Hematopoietic multipotent progenitor cell treated with erythropoietin and hydrocortisone succinate and interleukin-3 and kit ligand, for 17 days (in vitro differentiated cells): ENCODE measurements around the gene CFAP74.
"Not testable (repeated sequence)": the region's sequence is repeated elsewhere in the genome, so short reads cannot be mapped to it uniquely, and the experiment has no call there.

Experiments
- DNase-seq: peaks from one replicate; pipeline ENCODE4 v3.0.0-alpha.2; 2015; ENCODE audit warnings: low spot score

The CFAP74 gene

DNA sequence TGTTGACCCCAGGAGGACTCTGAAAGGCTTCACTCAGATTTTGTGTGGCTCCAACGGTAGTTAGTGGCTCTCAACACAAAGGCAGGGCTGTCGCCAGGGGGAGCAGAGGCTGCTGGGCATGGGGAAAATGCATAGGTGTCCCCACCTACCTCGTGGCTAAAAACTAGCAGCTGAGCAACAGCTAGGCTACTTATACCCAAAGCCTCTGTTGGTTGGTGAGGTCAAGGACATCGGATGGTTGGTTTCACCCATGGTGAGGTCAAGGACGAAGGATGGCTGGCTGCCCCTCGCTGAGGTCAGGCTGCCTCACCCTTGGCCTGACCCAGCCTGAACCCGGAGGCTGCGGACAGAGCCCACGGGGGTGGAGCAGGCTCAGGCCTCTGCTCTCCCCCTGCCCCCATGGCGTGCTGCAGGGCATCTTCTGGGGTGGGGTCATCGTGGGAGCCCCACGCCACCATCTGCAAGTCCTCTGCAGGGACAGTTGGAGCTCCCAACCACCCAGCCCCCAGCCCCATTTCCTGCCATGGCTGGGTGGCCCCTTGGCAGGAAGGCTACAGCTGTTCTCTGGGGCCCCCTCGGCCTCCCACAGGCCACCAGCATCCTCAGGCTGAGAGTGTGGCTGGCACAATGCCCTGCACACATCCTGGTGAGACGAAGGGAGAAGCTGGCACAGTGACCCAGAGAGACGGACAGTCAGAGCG, 104.2 kb downstream of the CFAP74 start:
- DNase-seq, result no peak

DNA sequence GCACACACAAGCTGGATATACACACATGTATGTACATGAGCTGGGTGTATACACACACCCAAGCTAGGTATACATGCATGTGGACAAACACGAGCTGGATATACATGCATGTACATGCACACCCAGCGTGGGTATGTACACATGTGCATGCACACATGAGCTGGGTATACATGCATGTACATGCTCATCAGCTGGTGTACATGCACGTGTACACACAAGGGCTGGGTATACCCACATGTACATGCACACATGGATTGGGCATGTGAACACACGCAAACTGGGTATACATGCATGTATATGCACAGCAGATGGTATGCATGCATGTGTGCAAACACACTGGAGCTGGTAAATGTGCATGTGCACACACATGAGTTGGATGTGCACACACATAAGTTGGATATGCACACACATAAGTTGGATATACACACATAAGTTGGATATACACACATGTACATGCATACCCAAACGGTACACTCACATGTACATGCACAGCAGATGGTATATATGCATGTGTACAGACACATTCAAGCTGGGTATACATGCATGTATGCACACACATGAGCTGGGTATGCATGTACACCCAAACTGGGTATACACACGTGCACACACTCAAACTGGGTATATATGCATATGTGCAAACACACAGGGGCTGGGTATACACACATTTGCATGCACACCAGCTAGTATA, 105.2 kb downstream of the CFAP74 start:
- DNase-seq, result no peak

DNA sequence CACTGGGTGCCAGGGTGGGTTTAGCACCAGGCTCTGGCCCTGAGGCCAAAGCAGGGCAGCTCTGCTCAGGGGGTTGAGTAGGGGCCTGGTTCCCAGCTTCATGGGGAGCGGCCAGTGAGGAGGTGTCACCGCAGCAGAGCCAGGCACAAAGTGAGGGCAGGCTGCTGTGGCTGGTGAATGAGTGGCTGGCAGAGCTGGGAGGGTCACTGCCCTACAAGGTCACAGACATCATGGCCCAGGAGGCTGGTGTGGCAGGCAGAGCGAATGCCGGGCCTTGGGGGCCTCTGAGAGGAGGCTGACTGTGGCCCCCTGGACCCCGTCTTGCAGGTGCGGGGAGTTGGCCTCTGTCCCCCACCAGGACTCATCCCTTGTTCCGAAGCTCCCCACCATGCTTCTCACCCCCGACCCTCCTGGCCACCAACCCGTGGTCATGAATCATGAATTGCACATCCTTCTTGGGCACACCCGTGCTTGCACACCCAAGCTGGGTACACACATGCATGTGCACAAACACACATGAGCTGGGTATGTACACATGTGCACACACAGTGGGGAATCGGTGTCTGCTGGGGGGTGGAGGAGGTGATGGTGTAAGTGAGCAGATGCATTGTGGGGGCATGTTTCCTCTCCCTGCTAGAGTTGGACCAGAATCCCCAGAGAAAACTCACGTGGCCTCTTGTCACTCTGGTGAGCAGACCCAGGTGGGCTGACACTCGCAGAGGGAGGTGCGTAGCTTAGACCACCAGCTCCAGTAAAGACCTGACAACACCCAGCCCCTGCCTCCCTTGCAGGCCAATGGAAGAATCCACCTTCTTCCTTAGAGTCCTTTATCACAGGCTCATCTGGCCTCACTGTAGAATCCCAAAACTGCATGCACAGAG, 107.9 kb downstream of the CFAP74 start:
- no peak for DNase-seq

DNA sequence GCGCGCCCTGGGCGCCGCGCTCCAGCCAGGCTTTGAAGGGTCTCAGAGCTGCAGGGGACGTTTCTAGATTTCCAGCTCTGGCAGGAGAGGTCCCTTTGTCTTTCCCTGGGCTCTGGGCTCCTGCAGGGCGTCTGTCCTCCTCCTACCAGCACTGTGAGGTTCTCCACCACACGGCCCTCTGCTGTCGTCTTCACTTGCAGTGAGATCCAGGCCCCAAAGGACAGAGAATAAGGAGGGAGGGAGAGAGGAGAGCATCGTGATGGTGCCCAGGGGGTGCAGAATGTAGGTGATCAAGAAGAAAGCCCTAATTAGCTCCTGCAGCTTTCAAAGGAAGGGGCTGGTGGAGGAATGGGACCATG, 108.5 kb downstream of the CFAP74 start:
- no peak for DNase-seq

DNA sequence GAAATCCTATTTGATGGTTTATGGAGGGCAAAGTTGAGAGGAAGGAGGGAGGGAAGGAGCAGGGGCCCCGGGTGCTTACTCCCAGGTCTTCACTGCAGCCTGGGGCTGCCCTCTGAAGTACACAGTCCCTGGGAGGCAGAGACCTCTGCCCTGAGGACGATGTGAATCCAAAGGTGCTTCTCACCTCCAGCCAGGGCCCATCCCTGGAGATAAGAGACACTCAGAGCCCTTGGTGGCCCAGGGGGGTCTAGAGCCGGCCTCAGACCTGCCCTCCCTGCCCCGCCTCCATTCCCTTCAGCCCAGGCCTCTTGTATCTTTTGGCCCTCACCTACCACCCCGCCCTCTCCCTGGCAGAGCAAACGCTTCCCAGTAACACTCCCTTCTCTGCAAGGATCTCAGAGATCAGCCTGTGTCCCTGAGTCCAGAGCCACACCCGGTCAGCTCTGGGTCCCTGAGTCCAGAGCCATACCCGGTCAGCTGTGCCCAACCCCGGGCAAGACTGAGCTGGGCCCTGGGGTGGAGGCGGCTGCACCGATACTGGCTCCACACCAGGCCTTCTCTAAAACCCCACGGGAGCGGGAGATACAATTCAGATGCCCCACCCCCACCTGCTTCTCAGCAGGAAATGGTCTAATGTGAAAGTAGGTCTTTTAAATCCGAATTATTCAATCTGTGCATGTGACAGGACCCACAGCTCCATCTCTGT, 109.1 kb downstream of the CFAP74 start:
- DNase-seq, result no peak

DNA sequence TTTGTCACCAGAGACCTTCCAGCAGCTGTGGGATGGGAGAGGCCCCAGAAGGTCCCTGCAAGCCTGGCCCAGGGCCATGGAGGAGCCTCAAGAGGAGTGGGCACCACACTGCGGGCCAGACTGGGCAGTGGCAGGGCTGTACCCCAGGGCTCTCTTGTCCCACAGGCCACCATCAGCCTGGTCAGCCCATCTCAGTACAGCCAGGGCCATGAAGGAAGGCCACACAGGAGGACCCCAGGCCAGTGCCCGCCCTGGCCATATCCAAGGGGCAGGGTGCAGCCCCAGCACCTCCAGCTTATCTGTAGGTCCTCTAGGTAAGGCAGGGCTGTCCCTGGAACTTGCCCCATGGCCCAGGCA, 109.6 kb downstream of the CFAP74 start:
- DNase-seq, result no peak

DNA sequence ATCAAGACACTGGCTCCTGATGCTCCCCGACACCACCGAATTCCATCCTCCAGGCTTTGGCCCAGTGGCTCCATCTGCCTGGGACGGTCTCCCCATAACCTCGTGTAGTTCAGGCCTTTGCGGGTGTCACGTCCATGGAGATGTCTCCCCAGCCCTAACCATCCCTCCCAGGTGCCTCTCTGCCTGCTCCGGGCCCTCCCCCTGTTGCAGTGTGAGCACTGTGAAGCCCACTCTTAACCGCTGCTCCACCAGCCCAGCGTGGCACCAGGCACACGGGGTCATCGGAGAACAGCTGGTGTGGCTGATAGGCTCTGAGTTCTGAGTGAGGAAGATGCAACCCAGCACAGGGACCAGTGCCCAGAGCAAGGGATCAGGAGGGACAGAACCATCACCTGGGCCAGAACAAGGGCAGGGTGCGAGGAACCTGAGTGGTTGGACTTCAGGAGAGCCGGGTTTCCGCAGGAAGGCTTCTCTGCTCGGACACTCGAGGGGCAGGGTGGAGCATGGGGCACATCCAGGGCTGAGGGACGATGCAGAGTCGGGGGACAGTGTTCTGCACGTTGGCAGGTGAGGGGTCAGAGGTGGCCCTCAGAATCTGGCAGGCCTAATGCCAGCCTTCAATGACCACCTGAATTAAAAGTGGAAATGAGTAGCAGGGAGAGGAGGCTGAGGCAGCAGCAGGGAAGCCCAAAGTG, 110.1 kb downstream of the CFAP74 start:
- DNase-seq, result no peak

GRCh38 chr1:1892763-1893120, 110.8 kb downstream of the CFAP74 start:
- no peak for DNase-seq

DNA sequence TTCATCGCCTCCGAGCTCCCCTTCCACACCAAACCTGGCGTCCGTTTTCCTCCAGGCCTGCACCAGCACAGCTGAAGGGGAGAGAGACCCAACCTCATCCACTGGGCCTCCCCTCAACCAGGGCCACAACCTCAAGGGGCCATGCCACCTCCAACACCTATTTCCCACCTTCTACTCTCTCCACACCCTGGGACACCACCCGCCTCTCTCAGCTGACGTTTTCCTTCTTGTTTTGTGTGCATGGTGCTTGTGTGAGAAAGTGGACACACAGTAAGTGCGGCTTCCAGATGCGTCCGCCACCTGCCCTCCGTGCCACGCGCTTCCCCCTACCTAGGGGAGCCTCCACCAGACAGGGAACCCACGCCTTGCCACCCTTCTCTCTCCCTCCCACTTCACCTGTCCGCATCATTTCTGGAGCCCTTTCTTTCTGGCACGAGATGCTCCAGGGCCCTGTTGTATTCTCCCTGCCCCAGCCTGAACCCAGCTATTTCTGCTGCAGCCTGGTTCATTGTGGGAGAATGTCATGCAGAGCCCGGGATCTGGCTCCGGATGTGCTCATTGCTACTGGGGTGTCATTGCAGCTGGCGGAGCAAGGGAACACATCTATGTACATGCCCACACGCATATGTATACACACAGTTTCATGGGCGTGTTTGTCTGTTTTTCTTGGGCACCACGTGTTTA, 111.4 kb downstream of the CFAP74 start:
- no peak for DNase-seq

DNA sequence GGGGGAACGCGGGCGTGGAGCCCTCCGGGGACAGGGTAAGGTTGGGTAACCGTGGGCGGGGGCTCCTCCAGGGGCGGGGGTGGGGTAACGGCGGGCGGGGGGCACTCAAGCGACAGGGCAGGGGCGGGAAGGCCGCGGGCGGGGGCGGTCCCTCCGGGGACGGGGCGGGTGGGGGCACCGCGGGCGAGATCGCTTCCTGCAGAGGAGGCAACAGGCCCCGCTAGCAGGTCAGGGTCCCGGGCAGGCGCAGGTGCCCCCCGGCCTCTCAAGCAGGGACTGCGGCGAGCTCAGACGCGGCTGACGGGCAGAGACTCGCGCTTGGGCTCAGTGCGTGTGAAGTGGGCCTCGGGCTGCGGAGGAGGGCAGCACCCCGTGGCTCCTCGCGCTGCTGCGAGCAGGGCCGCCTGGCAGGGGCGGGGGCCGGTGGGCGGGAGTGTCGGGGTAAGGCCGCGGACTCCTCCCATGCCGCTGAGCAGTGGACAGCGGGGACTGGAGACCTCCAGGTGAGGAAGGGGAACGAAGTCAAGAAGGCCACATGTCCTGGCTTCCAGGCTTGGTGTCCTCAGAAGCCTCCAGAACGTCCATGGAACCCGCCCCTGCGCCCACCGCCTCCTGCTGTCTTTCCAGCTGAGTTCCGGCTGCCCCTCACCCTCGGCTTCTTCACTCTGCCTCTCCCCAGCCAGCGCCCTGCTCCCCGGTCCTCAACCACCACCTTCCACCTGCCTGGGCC, 112.1 kb downstream of the CFAP74 start:
- DNase-seq, result no peak

- DNase-seq, result peak; percentile 87
Measured at GRCh38 chr1:1890506-1891348, 112.9 kb downstream of the CFAP74 start, which contains the start of gene GNB1. Gene GNB1 (minus strand): TSS chr1:1891087. CDS start chr1:1825453, 65,634 bp downstream.

GRCh38 chr1:1889847-1890505, 113.6 kb downstream of the CFAP74 start:
- no peak for DNase-seq

DNA sequence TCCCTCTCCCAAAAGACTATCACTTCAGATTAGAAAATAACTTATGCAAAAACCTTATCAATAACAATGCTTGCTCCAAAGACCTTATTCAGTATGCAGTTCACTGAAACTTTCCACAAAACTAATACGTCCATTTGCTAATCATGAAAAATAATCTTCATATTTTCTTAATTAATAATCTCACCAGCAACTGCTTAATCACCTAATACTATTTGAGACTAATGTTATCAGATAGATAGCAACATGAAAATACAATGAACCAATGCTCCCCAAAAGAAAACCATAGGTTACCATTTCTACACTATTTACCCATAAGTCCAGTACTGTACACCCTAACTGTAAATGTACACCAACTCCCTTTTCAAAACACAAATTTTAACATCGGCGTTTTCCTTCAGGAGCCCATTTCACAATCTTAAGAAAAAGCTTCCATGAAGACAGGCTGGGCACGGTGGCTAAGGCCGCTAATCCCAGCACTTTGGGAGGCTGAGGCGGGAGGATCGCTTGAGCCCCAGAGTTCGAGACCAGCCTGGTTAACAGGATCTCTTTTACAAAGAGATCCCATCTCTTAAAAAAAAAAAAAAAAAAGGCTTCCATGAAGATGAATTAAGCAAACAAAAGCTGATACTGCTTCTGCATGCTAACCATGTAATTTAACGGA, 114.4 kb downstream of the CFAP74 start:
- DNase-seq, result no peak

GRCh38 chr1:1883890-1884289, 119.7 kb downstream of the CFAP74 start:
- DNase-seq, result not testable (repeated sequence)

- DNase-seq, result no peak
Measured at GRCh38 chr1:1883092-1883873, 120.3 kb downstream of the CFAP74 start.

- no peak for DNase-seq
Measured at GRCh38 chr1:1881727-1882126, 121.9 kb downstream of the CFAP74 start.

DNA sequence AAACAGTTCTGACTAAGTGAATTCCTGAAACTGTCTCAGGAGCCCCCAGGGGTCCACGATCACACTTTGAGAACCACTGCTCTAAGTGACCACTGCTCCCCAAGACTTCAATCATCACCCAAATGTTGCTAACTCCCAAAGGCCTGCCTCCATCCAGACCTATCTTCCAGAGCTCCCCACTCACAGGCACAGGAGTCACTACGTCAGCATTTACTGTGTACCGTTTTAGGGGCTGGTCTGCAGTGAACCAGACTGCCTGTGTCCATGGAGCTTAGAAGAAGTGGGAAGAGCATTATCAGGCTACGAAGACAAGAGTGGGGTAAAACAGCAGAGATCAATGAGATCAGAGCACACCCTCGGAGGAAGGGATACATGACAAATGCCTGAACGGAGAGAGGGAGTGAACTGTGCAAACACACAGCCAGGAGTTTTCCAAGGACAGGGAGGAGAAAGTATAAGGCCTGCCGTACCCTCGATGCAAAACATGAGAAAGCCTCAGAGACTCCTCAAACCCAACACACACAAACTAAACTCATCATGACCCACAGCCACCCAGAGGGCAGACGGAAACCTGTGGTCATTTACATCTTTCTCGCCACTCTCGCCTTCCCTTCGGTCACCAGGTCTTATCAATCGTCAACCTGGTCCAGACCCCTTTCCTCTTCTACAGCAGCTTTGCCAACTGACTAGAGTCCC, 122.8 kb downstream of the CFAP74 start:
- no peak for DNase-seq
